ENCODE data around the gene SPPL2B. TPM values are rescaled to one million over a fixed set of nuclear protein-coding genes. Genes with fewer than 3 reads are reported as not detected.

SPPL2B gene
- total RNA-seq, 1 donor from 2014 or later: 202 TPM

GRCh38 chr19:2306971-2307370, 21.5 kb upstream of the SPPL2B start:
- H3K27ac Mint-ChIP-seq: no peak overlapping the region
- TF ChIP-seq CTCF (IDR thresholded peaks at IDR 0.05; ENCODE audit: unreplicated experiment): no peak
- peaks cover 6% of the 10 kb centered on the region for H3K4me1 Mint-ChIP-seq
- H3K36me3 Mint-ChIP-seq: no peaks in the 10 kb centered on the region
- no peak for DNase-seq (ENCODE audit: low spot score in 2 of 2, unreplicated experiment in 2 of 2)
- H3K27me3 Mint-ChIP-seq (ENCODE audit: low read depth): peaks cover 70% of the 10 kb centered on the region
- H3K4me3 Mint-ChIP-seq: peak overlapping the region; percentile 13
- peaks cover 3% of the 10 kb centered on the region for H3K9me3 Mint-ChIP-seq

- H3K4me3 Mint-ChIP-seq: no peak overlapping the region
These were observed 20.9 kb upstream of the SPPL2B start for GRCh38 chr19:2307518-2308012.

GRCh38 chr19:2308114-2308556, 20.3 kb upstream of the SPPL2B start, which contains the start of gene LINGO3:
LINGO3 (minus strand) TSS chr19:2308154; CDS start chr19:2291776, 16,378 bp downstream.
- Mint-ChIP-seq H3K9me3 (peaks cover 3% of the 10 kb centered on the region), H3K36me3 (no peaks in the 10 kb centered on the region), H3K27me3 (ENCODE audit: low read depth) (peaks cover 71% of the 10 kb centered on the region), H3K4me1 (peaks cover 2% of the 10 kb centered on the region), H3K4me3 (peak within 1 kb of the TSS; percentile 57), H3K27ac (no peak within 1 kb of the TSS)
- DNase-seq (ENCODE audit: low spot score in 2 of 2, unreplicated experiment in 2 of 2): no peak
- no peak for TF ChIP-seq CTCF (IDR thresholded peaks at IDR 0.05; ENCODE audit: unreplicated experiment)

More at GRCh38 chr19:2307518-2308012, 20.9 kb upstream of the SPPL2B start:
- H3K4me1 Mint-ChIP-seq: peaks cover 6% of the 10 kb centered on the region
- peaks cover 3% of the 10 kb centered on the region for H3K9me3 Mint-ChIP-seq
- H3K27me3 Mint-ChIP-seq (ENCODE audit: low read depth): peaks cover 72% of the 10 kb centered on the region
- DNase-seq (ENCODE audit: low spot score in 2 of 2, unreplicated experiment in 2 of 2): no peak
- H3K27ac Mint-ChIP-seq: no peak overlapping the region
- no peak for TF ChIP-seq CTCF (IDR thresholded peaks at IDR 0.05; ENCODE audit: unreplicated experiment)
- H3K36me3 Mint-ChIP-seq: no peaks in the 10 kb centered on the region

- Mint-ChIP-seq H3K27ac (no peak overlapping the region), H3K36me3 (no peaks in the 10 kb centered on the region)
These were observed 18.6 kb upstream of the SPPL2B start for GRCh38 chr19:2309734-2310362.

GRCh38 chr19:2311093-2311492, 17.4 kb upstream of the SPPL2B start:
- Mint-ChIP-seq H3K27me3 (ENCODE audit: low read depth) (peaks cover 61% of the 10 kb centered on the region), H3K9me3 (peaks cover 12% of the 10 kb centered on the region), H3K36me3 (no peaks in the 10 kb centered on the region), H3K4me3 (no peak overlapping the region), H3K27ac (no peak overlapping the region), H3K4me1 (peaks cover 2% of the 10 kb centered on the region)
- no peak for TF ChIP-seq CTCF (IDR thresholded peaks at IDR 0.05; ENCODE audit: unreplicated experiment)
- DNase-seq (ENCODE audit: low spot score in 2 of 2, unreplicated experiment in 2 of 2): no peak

More at GRCh38 chr19:2309734-2310362, 18.6 kb upstream of the SPPL2B start:
- H3K9me3 Mint-ChIP-seq: peaks cover 4% of the 10 kb centered on the region
- H3K27me3 Mint-ChIP-seq (ENCODE audit: low read depth): peaks cover 66% of the 10 kb centered on the region
- H3K4me1 Mint-ChIP-seq: peaks cover 2% of the 10 kb centered on the region
- no peak for DNase-seq (ENCODE audit: low spot score in 2 of 2, unreplicated experiment in 2 of 2)
- no peak overlapping the region for H3K4me3 Mint-ChIP-seq
- TF ChIP-seq CTCF (IDR thresholded peaks at IDR 0.05; ENCODE audit: unreplicated experiment): no peak

Data from mesothelial cell of epicardium (in vitro differentiated cells).